Large intestine (tissue), 3 donors: ENCODE data around the gene ENG. TPM values are rescaled to one million over a fixed set of nuclear protein-coding genes. Genes with fewer than 3 reads are reported as not detected.

ENCODE experiments used
- DNase-seq, 2 donors: peaks; one replicate each; pipeline versions ENCODE4 v3.0.0 to v3.0.0-alpha.2; 2013
- H3K27ac ChIP-seq: one replicate; pipeline ENCODE4 v1.5.1; 2013; ENCODE audit warnings: low read length
- H3K27me3 ChIP-seq: 2 replicates; pipeline ENCODE4 v1.6.1; 2013; ENCODE audit warnings: low read length; ENCODE audit not compliant: control insufficient read depth, insufficient read depth
- H3K36me3 ChIP-seq: 2 replicates; pipeline ENCODE4 v1.6.1; 2013; ENCODE audit warnings: low read length; ENCODE audit not compliant: control insufficient read depth, insufficient read depth
- H3K4me1 ChIP-seq: one replicate; pipeline ENCODE4 v1.6.1; 2013; ENCODE audit warnings: low read length; ENCODE audit not compliant: control insufficient read depth, insufficient read depth
- H3K4me3 ChIP-seq: one replicate; pipeline ENCODE4 v1.5.1; 2013; ENCODE audit warnings: low read length
- H3K9me3 ChIP-seq: one replicate; pipeline ENCODE4 v1.6.1; 2013; ENCODE audit warnings: mild to moderate bottlenecking, low read depth, low read length, moderate library complexity; ENCODE audit not compliant: control insufficient read depth
- whole genome bisulfite sequencing: methylation state at CpG from one replicate; pipeline ENCODE4 v1.1.5; 2013; ENCODE audit warnings: low lambda C conversion rate; ENCODE audit not compliant: insufficient coverage; 5-methylcytosine and 5-hydroxymethylcytosine counted together
- polyA plus RNA-seq: library from polyadenylated mRNA; unstranded; fragments of 120-200 nt; gene quantifications from one replicate; pipeline ENCODE4 v1.2.1, GENCODE V29; 2013

Gene ENG
- polyA plus RNA-seq, 1 donor: 21.6 TPM

DNA sequence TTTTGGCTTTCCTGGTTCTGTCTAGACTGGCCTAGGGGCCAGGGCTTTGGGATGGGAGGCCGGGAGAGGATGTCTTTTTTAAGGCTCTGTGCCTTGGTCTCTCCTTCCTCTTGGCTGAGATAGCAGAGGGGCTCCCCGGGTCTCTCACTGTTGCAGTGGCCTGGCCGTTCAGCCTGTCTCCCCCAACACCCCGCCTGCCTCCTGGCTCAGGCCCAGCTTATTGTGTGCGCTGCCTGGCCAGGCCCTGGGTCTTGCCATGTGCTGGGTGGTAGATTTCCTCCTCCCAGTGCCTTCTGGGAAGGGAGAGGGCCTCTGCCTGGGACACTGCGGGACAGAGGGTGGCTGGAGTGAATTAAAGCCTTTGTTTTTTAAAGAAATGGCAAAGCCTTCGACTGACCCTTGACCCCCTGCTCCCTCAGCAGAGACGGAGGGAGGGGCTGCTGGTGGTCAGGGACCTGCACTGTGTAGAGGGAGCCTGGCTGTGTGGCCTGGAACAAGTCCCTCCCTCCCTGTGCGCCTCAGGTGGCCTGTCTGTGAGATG lies 40.7 kb downstream of the ENG start:
- no peaks in the 10 kb centered on the region for H3K27me3 ChIP-seq
- H3K27ac ChIP-seq: no peak overlapping the region
- no peaks in the 10 kb centered on the region for H3K9me3 ChIP-seq
- peaks cover 11% of the 10 kb centered on the region for H3K4me1 ChIP-seq
- peaks cover 53% of the 10 kb centered on the region for H3K36me3 ChIP-seq
- H3K4me3 ChIP-seq: no peak overlapping the region
- no peak for DNase-seq
- no CpG with 5 or more reads among the region's 9 CpGs for WGBS

- H3K36me3 ChIP-seq: peaks cover 54% of the 10 kb centered on the region
- no peak for DNase-seq
- 89% methylated on average over 3 of the region's 19 CpGs for WGBS
- peaks cover 11% of the 10 kb centered on the region for H3K4me1 ChIP-seq
- no peaks in the 10 kb centered on the region for H3K27me3 ChIP-seq
- H3K9me3 ChIP-seq: no peaks in the 10 kb centered on the region
- no peak overlapping the region for H3K4me3 ChIP-seq
- H3K27ac ChIP-seq: no peak overlapping the region
Observed at GRCh38 chr9:127812936-127813675, 41.4 kb downstream of the ENG start.

DNA sequence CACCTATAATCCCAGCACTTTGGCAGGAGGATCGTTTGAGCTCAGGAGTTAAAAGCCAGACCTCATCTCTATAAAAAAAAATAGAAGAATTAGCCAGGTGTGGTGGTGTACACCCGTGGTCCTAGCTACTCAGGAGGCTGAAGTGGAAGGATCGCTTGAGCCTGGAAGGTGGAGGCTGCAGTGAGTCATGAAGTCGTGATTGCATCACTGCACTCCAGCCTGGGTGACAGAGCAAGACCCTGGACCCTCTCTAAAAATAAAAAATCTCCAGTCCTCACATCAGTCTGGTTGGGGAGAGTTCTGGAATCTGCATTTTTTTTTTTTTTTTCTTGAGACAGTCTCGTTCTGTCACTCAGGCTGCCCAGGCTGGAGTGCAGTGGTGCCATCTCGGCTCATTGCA lies 42.4 kb downstream of the ENG start:
- H3K4me1 ChIP-seq: peaks cover 11% of the 10 kb centered on the region
- H3K27ac ChIP-seq: no peak overlapping the region
- WGBS: no CpG with 5 or more reads among the region's 6 CpGs
- H3K27me3 ChIP-seq: no peaks in the 10 kb centered on the region
- DNase-seq: no peak
- H3K4me3 ChIP-seq: no peak overlapping the region
- peaks cover 58% of the 10 kb centered on the region for H3K36me3 ChIP-seq
- H3K9me3 ChIP-seq: no peaks in the 10 kb centered on the region

DNA sequence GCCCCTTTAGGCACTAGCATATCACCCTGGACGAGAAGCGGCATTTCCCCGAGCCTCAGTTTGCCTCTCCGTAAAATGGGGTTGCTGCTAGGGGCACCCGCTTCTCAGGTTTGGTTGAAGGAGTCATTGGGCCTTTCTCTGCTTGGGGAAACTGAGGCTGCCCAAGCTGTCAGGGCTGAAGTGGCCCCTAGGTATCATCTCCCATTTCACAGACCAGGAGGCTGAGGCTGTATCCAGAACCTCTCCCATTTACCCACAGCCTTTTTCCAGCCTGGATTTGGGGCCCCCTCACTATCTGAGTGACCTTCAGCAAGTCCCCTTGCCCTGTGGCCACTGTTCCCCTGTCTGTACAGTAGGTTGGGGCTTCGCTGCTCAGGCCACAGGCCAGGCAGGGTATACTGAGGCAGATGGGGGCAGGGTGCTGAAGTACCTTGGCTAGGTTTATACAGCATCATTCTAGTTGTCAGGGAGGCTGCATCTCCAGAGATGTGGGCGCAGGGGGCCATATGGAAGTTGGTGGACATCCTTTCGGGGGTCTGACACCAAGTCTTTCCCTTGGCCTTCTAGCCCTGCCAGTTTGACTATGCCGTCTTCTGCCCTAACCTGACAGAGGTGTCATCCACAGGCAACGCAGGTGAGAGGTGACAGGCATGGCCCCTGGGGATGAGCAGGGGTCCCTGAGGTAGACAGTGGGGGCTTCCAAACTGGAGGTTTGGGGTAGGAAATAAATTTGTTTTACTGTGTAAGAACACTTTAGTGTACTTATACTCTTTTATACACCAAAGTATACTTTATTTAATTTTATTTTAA lies 43.9 kb downstream of the ENG start:
- H3K27ac ChIP-seq: no peak overlapping the region
- no peaks in the 10 kb centered on the region for H3K9me3 ChIP-seq
- no CpG with 5 or more reads among the region's 10 CpGs for WGBS
- no peak for DNase-seq
- H3K27me3 ChIP-seq: no peaks in the 10 kb centered on the region
- H3K4me3 ChIP-seq: no peak overlapping the region
- H3K4me1 ChIP-seq: peaks cover 11% of the 10 kb centered on the region
- peaks cover 54% of the 10 kb centered on the region for H3K36me3 ChIP-seq

DNA sequence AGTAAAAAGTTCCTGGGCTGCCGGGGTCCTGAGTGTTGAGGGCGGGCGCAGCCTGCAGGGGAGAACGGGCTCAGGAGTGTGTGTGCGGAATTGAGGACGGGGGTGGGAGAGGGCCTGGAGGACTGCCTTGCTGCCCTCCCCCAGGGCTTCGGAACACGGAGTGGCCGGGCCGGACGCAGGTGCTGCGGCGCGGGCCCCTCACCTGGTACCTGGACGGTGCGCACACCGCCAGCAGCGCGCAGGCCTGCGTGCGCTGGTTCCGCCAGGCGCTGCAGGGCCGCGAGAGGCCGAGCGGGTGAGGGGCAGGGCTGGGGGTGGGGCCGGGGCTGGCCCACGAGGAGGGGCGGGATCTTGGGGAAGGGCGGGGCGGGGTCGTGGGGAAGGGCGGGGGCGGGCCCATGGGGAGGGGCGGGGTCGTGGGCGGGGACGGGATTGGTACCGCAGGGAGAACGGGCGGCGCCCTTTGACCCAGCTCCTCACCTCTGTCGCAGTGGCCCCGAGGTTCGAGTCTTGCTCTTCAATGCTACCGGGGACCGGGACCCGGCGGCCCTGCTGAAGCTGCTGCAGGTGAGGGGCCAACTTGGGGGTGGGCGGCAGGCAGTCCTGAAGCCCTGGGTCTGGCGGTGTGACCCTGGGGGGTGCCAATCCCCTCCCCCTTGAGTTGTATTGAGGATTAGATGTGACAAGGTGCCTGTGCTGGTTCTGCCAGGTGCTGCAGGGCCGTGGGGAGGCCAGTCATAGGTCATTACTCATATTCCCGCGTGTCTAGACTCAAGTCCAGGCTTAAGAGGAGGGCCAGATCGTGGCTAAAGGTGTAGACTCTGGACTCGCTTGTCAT lies 44.7 kb downstream of the ENG start:
- no CpG with 5 or more reads among the region's 57 CpGs for WGBS
- peak overlapping the region; percentile 7 for H3K27ac ChIP-seq
- H3K27me3 ChIP-seq: no peaks in the 10 kb centered on the region
- peak in 1 of 2 donors; percentile 61 for DNase-seq
- H3K4me3 ChIP-seq: no peak overlapping the region
- H3K4me1 ChIP-seq: peaks cover 11% of the 10 kb centered on the region
- peaks cover 49% of the 10 kb centered on the region for H3K36me3 ChIP-seq
- H3K9me3 ChIP-seq: no peaks in the 10 kb centered on the region

GRCh38 chr9:127809002-127809539 lies 45.4 kb downstream of the ENG start:
- no peaks in the 10 kb centered on the region for H3K27me3 ChIP-seq
- DNase-seq: no peak
- H3K4me1 ChIP-seq: peaks cover 14% of the 10 kb centered on the region
- peaks cover 49% of the 10 kb centered on the region for H3K36me3 ChIP-seq
- no peaks in the 10 kb centered on the region for H3K9me3 ChIP-seq
- no peak overlapping the region for H3K4me3 ChIP-seq
- no CpG with 5 or more reads among the region's 9 CpGs for WGBS
- H3K27ac ChIP-seq: no peak overlapping the region

- Histone ChIP-seq H3K4me3 (no peak overlapping the region), H3K9me3 (no peaks in the 10 kb centered on the region), H3K4me1 (peaks cover 20% of the 10 kb centered on the region), H3K36me3 (peaks cover 43% of the 10 kb centered on the region), H3K27me3 (no peaks in the 10 kb centered on the region), H3K27ac (no peak overlapping the region)
- no peak for DNase-seq
- no CpG with 5 or more reads among the region's 17 CpGs for WGBS
Observed at GRCh38 chr9:127808347-127809001, 46.0 kb downstream of the ENG start.

DNA sequence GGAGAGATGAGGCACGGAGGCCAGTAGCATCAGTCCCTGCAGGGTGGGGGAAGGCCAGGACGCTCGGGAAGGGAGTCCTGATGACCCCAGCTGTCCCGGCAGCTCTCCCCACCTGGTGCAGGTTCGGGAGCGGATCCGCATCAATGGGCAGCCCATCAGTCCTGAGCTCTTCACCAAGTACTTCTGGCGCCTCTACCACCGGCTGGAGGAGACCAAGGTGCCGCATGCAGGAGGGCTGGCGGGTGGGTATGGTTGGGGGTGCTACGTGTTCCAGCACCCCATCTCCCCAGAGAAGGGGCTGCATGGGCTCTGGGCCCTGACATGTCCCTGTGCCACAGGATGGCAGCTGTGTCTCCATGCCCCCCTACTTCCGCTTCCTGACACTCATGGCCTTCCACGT lies 47.6 kb downstream of the ENG start:
- Histone ChIP-seq H3K4me3 (no peak overlapping the region), H3K36me3 (peaks cover 34% of the 10 kb centered on the region), H3K27me3 (no peaks in the 10 kb centered on the region), H3K9me3 (no peaks in the 10 kb centered on the region), H3K4me1 (peaks cover 27% of the 10 kb centered on the region), H3K27ac (no peak overlapping the region)
- WGBS: no CpG with 5 or more reads among the region's 14 CpGs
- no peak for DNase-seq

DNA sequence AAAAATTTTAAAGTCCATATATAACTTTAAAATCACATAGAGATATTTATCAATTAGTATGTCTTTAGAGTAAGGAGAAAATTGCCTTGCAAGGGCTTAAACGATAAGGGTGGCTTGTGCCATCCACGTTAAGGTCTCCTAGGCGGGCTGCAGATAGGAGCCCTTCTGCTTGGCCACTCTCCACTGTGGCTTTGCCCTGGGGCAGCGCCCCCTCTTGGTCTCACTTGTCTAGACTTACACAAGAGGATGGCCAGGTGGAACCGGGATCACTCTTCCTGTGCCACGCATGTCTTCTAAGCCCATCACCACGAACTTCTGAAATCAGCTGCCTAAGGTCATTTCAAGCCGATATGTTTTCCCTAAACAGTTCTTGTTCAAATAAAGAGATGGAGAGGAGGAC lies 48.8 kb downstream of the ENG start:
- no peak for DNase-seq
- Histone ChIP-seq H3K4me3 (no peak overlapping the region), H3K9me3 (no peaks in the 10 kb centered on the region), H3K36me3 (peaks cover 31% of the 10 kb centered on the region), H3K27me3 (no peaks in the 10 kb centered on the region), H3K4me1 (peaks cover 27% of the 10 kb centered on the region), H3K27ac (no peak overlapping the region)
- WGBS: 85% methylated on average over 4 of the region's 8 CpGs
